ENCODE measurements around the gene CACNA1H.
"Not testable (repeated sequence)": the region's sequence is repeated elsewhere in the genome, so short reads cannot be mapped to it uniquely, and the experiment has no call there.

CACNA1H gene

DNA sequence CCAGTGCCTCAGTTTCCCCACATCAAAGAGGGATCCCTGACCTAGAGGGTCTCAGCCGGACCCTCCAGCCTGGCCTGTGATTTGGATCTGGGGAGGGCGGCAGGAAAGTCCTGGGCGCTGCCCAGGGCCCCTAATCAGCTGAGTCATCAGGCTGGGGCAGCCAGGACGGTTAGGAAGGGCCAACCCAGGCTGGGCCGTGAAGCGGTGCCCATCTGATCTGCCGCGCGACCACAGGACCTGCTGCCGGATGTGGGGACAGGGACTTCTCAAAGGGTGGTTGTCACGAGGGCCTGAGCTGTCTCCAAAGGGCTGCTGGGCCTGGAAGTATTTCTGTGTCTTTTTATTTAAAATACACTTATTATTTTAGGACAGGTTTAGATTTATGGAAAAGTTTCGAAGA lies 92.0 kb downstream of the CACNA1H start:
- no peak for DNase-seq
- Histone ChIP-seq H3K4me1 (no peaks in the 10 kb centered on the region), H3K9me3 (no peaks in the 10 kb centered on the region), H3K4me3 (ENCODE audit: low read depth, low read length) (no peak overlapping the region), H3K27me3 (peaks cover 32% of the 10 kb centered on the region), H3K36me3 (no peaks in the 10 kb centered on the region)
- TF ChIP-seq CTCF (IDR thresholded peaks at IDR 0.05; ENCODE audit: low read depth, low read length), result no peak

DNA sequence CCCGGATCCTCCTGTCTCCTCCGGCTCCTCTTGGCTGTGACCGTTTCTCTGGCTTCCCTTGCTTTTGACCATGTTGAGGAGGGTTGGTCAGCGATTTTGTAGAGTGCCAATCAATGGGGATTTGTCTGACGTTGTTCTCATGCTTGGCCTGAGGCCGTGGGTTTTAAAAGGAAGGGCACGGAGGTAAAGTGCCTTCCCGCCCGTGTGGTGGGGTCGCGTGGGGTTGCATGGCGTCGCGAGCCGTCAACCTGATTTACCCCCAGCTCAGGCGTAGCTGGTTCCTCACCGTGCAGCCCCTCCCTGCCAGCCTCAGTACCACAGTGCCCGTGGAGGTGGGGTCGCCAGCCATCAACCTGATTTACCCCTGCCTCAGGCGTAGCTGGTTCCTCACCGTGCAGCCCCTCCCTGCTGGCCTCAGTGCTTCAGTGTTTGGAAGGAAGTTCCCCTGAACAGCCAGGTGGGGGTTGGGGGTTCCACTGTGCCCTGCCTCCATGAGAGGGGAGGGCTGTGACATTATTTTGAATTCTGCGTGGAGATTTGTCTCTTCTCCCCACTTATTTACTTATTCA lies 92.6 kb downstream of the CACNA1H start:
- no peaks in the 10 kb centered on the region for H3K36me3 ChIP-seq
- no peak for DNase-seq
- no peaks in the 10 kb centered on the region for H3K4me1 ChIP-seq
- no peak for TF ChIP-seq CTCF (IDR thresholded peaks at IDR 0.05; ENCODE audit: low read depth, low read length)
- no peaks in the 10 kb centered on the region for H3K9me3 ChIP-seq
- H3K27me3 ChIP-seq, result peaks cover 32% of the 10 kb centered on the region
- no peak overlapping the region for H3K4me3 ChIP-seq (ENCODE audit: low read depth, low read length)

DNA sequence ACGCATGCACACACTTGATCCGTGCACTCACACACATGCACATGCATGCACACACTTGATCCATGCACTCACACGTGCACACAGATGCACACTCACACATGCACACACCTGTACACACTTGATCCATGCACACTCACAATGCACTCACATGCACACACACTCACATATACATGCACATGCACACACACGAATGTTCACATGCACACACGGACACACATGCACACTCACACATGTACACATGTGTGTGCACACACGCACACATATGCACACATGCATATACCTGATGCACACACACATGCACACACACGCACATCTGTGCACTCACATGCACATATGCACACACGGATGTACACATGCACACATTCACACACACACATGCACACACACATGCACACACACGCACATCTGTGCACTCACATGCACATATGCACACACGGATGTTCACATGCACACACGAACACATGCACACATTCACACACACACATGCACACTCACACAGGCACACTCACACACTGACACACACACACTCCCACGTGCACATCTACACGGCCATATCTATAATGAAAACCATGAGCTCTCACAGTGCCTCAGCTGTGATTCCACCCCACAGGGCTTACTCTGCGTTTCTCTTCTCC lies 95.1 kb downstream of the CACNA1H start:
- not testable (repeated sequence) for DNase-seq; H3K36me3 ChIP-seq; H3K4me3 ChIP-seq (ENCODE audit: low read depth, low read length); H3K4me1 ChIP-seq; H3K9me3 ChIP-seq
- H3K27me3 ChIP-seq, result peaks cover 32% of the 10 kb centered on the region

DNA sequence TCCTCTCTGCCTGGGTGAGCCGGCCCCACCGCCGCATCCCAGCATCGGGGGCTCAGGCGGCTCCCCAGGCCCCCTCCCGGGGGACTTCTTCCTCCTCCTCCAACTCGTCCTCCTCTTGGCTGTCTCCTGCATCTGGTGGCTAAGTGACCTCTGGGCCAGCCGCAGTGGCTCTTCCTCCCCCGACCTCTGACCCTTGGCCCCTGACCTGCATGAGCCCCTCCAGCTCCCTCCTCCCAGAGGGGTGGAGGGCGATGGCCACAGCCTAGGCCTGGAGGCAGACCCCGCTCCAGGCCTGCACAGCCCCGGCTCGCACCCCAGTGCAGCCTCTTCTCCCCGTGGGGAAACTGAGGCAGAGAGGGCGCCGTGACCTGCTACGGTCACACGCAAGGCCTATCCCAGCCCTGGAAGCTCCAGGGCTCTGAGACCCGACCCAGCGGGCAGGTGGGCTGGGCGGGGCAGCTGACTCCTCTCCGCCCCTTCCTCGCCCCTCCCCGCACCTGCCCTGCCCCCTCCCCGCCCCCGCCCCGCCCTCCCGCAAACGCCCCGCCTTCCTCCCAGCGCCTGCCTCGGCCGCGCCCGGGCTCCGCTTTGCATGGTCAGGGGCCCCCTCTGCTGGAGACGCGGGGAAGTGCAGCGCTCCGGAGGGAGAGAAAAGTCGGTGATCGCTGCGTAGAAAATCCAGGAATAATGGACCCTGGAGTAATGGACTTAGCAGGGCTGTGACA lies 96.3 kb downstream of the CACNA1H start:
- not testable (repeated sequence) for H3K36me3 ChIP-seq; H3K4me3 ChIP-seq (ENCODE audit: low read depth, low read length); H3K4me1 ChIP-seq; H3K9me3 ChIP-seq; DNase-seq
- H3K27me3 ChIP-seq, result peaks cover 32% of the 10 kb centered on the region

GRCh38 chr16:1253701-1254364 lies 100.9 kb downstream of the CACNA1H start:
- H3K27me3 ChIP-seq, result peaks cover 14% of the 10 kb centered on the region
- not testable (repeated sequence) for H3K9me3 ChIP-seq; H3K4me3 ChIP-seq (ENCODE audit: low read depth, low read length); H3K36me3 ChIP-seq; H3K4me1 ChIP-seq; DNase-seq

DNA sequence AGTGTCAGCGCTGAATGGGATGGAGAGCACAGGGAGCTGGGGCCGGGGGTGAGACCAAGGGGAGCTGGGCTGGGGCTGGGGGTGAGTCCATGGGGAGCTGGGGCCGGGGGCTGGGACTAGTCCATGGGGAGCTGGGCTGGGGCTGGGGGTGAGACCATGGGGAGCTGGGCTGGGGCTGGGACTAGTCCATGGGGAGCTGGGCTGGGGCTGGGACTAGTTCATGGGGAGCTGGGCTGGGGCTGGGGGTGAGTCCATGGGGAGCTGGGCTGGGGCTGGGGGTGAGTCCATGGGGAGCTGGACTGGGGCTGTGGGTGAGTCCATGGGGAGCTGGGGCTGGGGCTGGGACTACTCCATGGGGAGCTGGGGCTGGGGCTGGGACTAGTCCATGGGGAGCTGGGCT lies 101.9 kb downstream of the CACNA1H start:
- DNase-seq; H3K4me1 ChIP-seq; H3K36me3 ChIP-seq; H3K4me3 ChIP-seq (ENCODE audit: low read depth, low read length); H3K9me3 ChIP-seq: not testable (repeated sequence)
- H3K27me3 ChIP-seq, result peaks cover 24% of the 10 kb centered on the region

GRCh38 chr16:1255276-1256122 lies 102.6 kb downstream of the CACNA1H start, which contains the start of gene TPSD1:
TSS of gene TPSD1 (plus strand) at chr16:1256069. CDS start at chr16:1256281, 212 bp downstream.
- not testable (repeated sequence) for H3K4me3 ChIP-seq (ENCODE audit: low read depth, low read length); H3K4me1 ChIP-seq; H3K9me3 ChIP-seq; DNase-seq; H3K36me3 ChIP-seq
- peaks cover 31% of the 10 kb centered on the region for H3K27me3 ChIP-seq

- H3K4me3 ChIP-seq (ENCODE audit: low read depth, low read length); H3K9me3 ChIP-seq; DNase-seq; H3K36me3 ChIP-seq; H3K4me1 ChIP-seq: not testable (repeated sequence)
- H3K27me3 ChIP-seq, result peaks cover 39% of the 10 kb centered on the region
Measured at GRCh38 chr16:1256296-1256873, 103.5 kb downstream of the CACNA1H start.

Data from BE2C (cell line).